OCI-M2 (cell line): ENCODE measurements around the gene GPR171.

Experiments used
- DNase-seq: peaks from one replicate; lab custom pipeline; 2025; ENCODE audit not compliant: unreplicated experiment; lab: John Stamatoyannopoulos, UW

The GPR171 gene

GRCh38 chr3:151214459-151214858 is 11.4 kb upstream of the GPR171 start:
- DNase-seq: no peak

- DNase-seq: no peak
Measured at GRCh38 chr3:151213881-151214280, 10.9 kb upstream of the GPR171 start.

- no peak for DNase-seq
Measured at GRCh38 chr3:151213151-151213550, 10.1 kb upstream of the GPR171 start.

- DNase-seq: no peak
Measured at GRCh38 chr3:151210676-151211381, 7.8 kb upstream of the GPR171 start.

GRCh38 chr3:151209654-151210053 is 6.6 kb upstream of the GPR171 start:
- no peak for DNase-seq

- no peak for DNase-seq
Measured at GRCh38 chr3:151206201-151206600, 3.2 kb upstream of the GPR171 start.

GRCh38 chr3:151205482-151205881 is 2.5 kb upstream of the GPR171 start:
- DNase-seq: no peak

- no peak for DNase-seq
Measured at GRCh38 chr3:151204530-151205402, 1.8 kb upstream of the GPR171 start.

GRCh38 chr3:151201051-151201730 is 1.8 kb downstream of the GPR171 start:
- DNase-seq: no peak

GRCh38 chr3:151200586-151200985 is 2.4 kb downstream of the GPR171 start:
- DNase-seq: no peak

- DNase-seq: no peak
Measured at GRCh38 chr3:151199554-151200438, 3.2 kb downstream of the GPR171 start.

- DNase-seq: no peak
Measured at GRCh38 chr3:151198849-151199248, 4.2 kb downstream of the GPR171 start.

GRCh38 chr3:151197981-151198767 is 4.8 kb downstream of the GPR171 start:
- no peak for DNase-seq

- no peak for DNase-seq
Measured at GRCh38 chr3:151197228-151197627, 5.8 kb downstream of the GPR171 start.

- no peak for DNase-seq
Measured at GRCh38 chr3:151196434-151196833, 6.6 kb downstream of the GPR171 start.

GRCh38 chr3:151195826-151196225 is 7.2 kb downstream of the GPR171 start:
- DNase-seq: no peak

GRCh38 chr3:151192545-151192944 is 10.5 kb downstream of the GPR171 start:
- no peak for DNase-seq

- no peak for DNase-seq
Measured at GRCh38 chr3:151191095-151191494, 11.9 kb downstream of the GPR171 start.

GRCh38 chr3:151183265-151183671 is 19.7 kb downstream of the GPR171 start:
- no peak for DNase-seq
